Heart left ventricle (tissue), 16 donors: Measurements from ENCODE around the gene AFG3L2. TPM values are rescaled to one million over a fixed set of nuclear protein-coding genes. Genes with fewer than 3 reads are reported as not detected.

ENCODE experiments used
- ATAC-seq, 4 donors: fragments of 200-7000 bp; cut with Tn5 transposase; one replicate each; pipeline ENCODE4 v1.9.1; 2020 to 2022; ENCODE audit warnings: moderate library complexity in 4 of 4, mild to moderate bottlenecking in 3 of 4, moderate number of reproducible peaks in 1 of 4
- DNase-seq, 5 donors: peaks; one replicate each; pipeline ENCODE4 v3.0.0-alpha.2; 2020
- H3K27ac ChIP-seq, 12 donors: fragments of 200-600 bp; sonication (generic) in 4 of 12; one replicate each; pipeline versions ENCODE4 v1.5.0 to v1.8.0; 2016 to 2022; ENCODE audit warnings: mild to moderate bottlenecking in 2 of 12
- H3K27me3 ChIP-seq, 9 donors: fragments of 200-600 bp; sonication (generic) in 2 of 9; one replicate each; pipeline versions ENCODE4 v1.5.1 to v1.8.0; 2016 to 2022; ENCODE audit warnings: mild to moderate bottlenecking in 3 of 9
- H3K36me3 ChIP-seq, 9 donors: fragments of 200-600 bp; sonication (generic) in 2 of 9; one replicate each; pipeline versions ENCODE4 v1.5.0 to v1.8.0; 2018 to 2022; ENCODE audit warnings: mild to moderate bottlenecking in 2 of 9
- H3K4me1 ChIP-seq, 12 donors: fragments of 200-600 bp; sonication (generic) in 4 of 12; one replicate each; pipeline versions ENCODE4 v1.5.0 to v1.8.0; 2016 to 2022; ENCODE audit warnings: mild to moderate bottlenecking in 3 of 12
- H3K4me3 ChIP-seq, 12 donors: fragments of 200-600 bp; sonication (generic) in 4 of 12; one replicate each; pipeline versions ENCODE4 v1.5.0 to v1.8.0; 2017 to 2022; ENCODE audit warnings: mild to moderate bottlenecking in 9 of 12, moderate library complexity in 4 of 12
- H3K9me3 ChIP-seq, 12 donors: fragments of 200-600 bp; sonication (generic) in 4 of 12; one replicate each; pipeline versions ENCODE4 v1.5.0 to v1.8.0; 2016 to 2022; ENCODE audit warnings: mild to moderate bottlenecking in 1 of 12
- POLR2A ChIP-seq, 2 donors: fragments of 450-650 bp; IDR thresholded peaks; one replicate each; pipeline ENCODE4 v1.6.1; 2017; ENCODE audit warnings: antibody characterized with exemption in 2 of 2, mild to moderate bottlenecking in 2 of 2, moderate library complexity in 2 of 2
- WGBS, 4 donors: extraction: QIAGEN DNeasy Blood & Tissue Kit in 2 of 4; methylation state at CpG; one replicate each; pipeline versions ENCODE4 v1.1.5 to v1.1.7; 2013 to 2018; 5-methylcytosine and 5-hydroxymethylcytosine counted together
- intact Hi-C, 10 donors: fragments of 100-400 bp; cut with DNase I; formaldehyde crosslinking; loops; one replicate each; pipeline versions ENCODE4 v1.11.1 to v1.14.2; 2022
- polyA plus RNA-seq, 2 donors: library from polyadenylated mRNA; stranded (reverse); fragments of 200-250 nt; gene quantifications; one replicate each; pipeline ENCODE4 v1.2.3, GENCODE V29; 2013
- total RNA-seq, 9 donors: library from RNA; depleted of rRNA in 2 of 9; stranded (reverse); fragments of >200 nt in 2 of 9; fragmentation: NEBNext Ultra II Directional in 3 of 9; extraction: Animal tissue kit (Norgen Biotek cat#: 25700) in 3 of 9; gene quantifications; one replicate each; pipeline versions ENCODE4 v1.1.0 to v1.2.4, GENCODE V29; 2016 to 2023
- TF ChIP-seq, protein P1 (sequence below), 12 donors: fragments of 200-600 bp; sonication (generic) in 4 of 12; IDR thresholded peaks; one replicate each; pipeline versions ENCODE4 v1.5.0 to v1.8.0; 2018 to 2022; ENCODE audit warnings: antibody characterized with exemption in 12 of 12, mild to moderate bottlenecking in 5 of 12
- donor health status: ischemic (EF 13 %, LVEDD 7.1; RV severe dilation, severe dysfunction).
- donor health status: healthy with polysubstance abuse.
- donor health status: DM: no; HTN: yes; CAD: no.
- donor health status: DM: no; HTN: no; CAD: no.
- donor health status: ischemic (EF 25% LVEDD 6.9; RV normal size, moderate dysfunction).
- donor health status: ischemic (EF 25% LVEDD 5.7; RV mildly dilated, moderate dysfunction).
- donor health status: healthy.
- donor health status: DM: yes; HTN: yes; CAD: no.
- donor health status: ischemic (EF 35%, LVEDD 5.7; RV mildly dilated, moderate dysfunction).
- donor health status: nonischemic (EF 11% LVEDD 7.7; RV severe dilation, severe dysfunction).
- donor health status: DM: yes; HTN: yes; CAD: no.
- donor health status: PGD.
- donor health status: ischemic (EF 29% LVEDD 5.4; RV normal size, mild dysfunction).
- donor health status: nonischemic (EF 23%, LVEDD 6.1; RV moderate dilation, normal function).

Gene AFG3L2
- total and polyA plus RNA-seq, 11 donors: 59.9 to 174 (median 138) TPM

DNA sequence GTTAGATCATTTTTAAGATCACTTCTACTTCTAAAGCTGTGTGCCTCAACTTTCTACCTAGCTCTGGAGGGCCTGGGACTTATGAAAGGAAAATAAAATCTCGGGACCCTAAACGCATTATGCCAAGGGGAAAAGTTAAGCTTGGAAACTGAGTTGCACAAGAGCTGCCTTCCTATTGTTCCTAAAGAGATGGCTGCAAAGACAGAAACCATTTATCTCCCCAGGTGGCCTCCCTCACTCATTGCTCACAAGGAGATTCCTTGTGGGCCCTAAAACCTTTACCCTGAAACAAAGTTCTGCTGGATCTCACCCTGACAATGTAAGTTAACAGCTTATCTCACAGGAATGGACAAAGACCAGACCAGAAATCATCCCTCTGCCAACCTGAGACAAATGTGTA is 42.2 kb downstream of the AFG3L2 start:
- Histone ChIP-seq H3K27me3 (no peaks in the 10 kb centered on the region), H3K4me1 (peaks cover 0 to 60% (median 22%) of the 10 kb centered on the region in 12 donors), H3K36me3 (peaks cover 0 to 93% (median 81%) of the 10 kb centered on the region in 9 donors), H3K27ac (peak overlapping the region in 3 of 12 donors; percentile 5 to 24 (median 20)), H3K9me3 (no peaks in the 10 kb centered on the region), H3K4me3 (no peak overlapping the region)
- intact Hi-C loops: loop anchor here in 1 of 10 donors (5.0 kb wide), 1 partner anchor 37 kb away; no protein-coding TSS in a partner anchor
- ATAC-seq: no peak
- no peak for DNase-seq
- TF ChIP-seq, protein P1, sequence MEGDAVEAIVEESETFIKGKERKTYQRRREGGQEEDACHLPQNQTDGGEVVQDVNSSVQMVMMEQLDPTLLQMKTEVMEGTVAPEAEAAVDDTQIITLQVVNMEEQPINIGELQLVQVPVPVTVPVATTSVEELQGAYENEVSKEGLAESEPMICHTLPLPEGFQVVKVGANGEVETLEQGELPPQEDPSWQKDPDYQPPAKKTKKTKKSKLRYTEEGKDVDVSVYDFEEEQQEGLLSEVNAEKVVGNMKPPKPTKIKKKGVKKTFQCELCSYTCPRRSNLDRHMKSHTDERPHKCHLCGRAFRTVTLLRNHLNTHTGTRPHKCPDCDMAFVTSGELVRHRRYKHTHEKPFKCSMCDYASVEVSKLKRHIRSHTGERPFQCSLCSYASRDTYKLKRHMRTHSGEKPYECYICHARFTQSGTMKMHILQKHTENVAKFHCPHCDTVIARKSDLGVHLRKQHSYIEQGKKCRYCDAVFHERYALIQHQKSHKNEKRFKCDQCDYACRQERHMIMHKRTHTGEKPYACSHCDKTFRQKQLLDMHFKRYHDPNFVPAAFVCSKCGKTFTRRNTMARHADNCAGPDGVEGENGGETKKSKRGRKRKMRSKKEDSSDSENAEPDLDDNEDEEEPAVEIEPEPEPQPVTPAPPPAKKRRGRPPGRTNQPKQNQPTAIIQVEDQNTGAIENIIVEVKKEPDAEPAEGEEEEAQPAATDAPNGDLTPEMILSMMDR (IDR thresholded peaks at IDR 0.05): no peak
- TF ChIP-seq POLR2A (IDR thresholded peaks at IDR 0.05): no peak
- 51 to 79% (median 59%) methylated on average over 2 of the region's 2 CpGs for WGBS, 4 donors

DNA sequence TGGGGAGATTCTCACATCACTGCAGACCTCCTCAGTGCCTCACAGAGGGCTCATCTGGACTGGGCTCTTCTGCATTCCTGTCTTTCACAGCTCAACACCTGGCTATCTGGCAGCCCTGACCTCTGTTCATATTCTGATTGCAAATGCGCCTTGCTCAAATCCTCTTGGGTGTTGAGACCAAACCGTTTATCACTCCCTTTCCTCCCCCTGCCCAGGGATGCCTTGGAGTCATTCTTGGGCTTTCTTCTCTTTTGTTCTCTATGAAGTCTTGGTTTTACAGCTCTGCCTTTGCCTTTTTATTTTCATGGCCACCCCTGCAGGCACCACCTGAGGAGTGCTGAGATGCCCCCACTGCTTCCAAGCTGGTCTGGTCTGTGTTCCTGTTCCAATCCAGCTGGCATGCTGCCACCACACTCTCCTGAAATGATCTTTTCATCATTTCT is 42.6 kb downstream of the AFG3L2 start:
- H3K27ac ChIP-seq: peak overlapping the region in 5 of 12 donors; percentile 5 to 51 (median 30)
- H3K9me3 ChIP-seq: no peaks in the 10 kb centered on the region
- H3K36me3 ChIP-seq: peaks cover 0 to 93% (median 78%) of the 10 kb centered on the region in 9 donors
- DNase-seq: peak in 1 of 5 donors; percentile 73
- intact Hi-C loops: no loop called here
- H3K4me3 ChIP-seq: no peak overlapping the region
- no peaks in the 10 kb centered on the region for H3K27me3 ChIP-seq
- TF ChIP-seq POLR2A (IDR thresholded peaks at IDR 0.05): no peak
- TF ChIP-seq, protein P1 (IDR thresholded peaks at IDR 0.05): no peak
- ATAC-seq: peak in 3 of 4 donors; percentile 12 to 40 (median 26)
- peaks cover 0 to 55% (median 22%) of the 10 kb centered on the region in 12 donors for H3K4me1 ChIP-seq
- 25 to 39% (median 33%) methylated on average over 2 of the region's 2 CpGs for WGBS, 4 donors

DNA sequence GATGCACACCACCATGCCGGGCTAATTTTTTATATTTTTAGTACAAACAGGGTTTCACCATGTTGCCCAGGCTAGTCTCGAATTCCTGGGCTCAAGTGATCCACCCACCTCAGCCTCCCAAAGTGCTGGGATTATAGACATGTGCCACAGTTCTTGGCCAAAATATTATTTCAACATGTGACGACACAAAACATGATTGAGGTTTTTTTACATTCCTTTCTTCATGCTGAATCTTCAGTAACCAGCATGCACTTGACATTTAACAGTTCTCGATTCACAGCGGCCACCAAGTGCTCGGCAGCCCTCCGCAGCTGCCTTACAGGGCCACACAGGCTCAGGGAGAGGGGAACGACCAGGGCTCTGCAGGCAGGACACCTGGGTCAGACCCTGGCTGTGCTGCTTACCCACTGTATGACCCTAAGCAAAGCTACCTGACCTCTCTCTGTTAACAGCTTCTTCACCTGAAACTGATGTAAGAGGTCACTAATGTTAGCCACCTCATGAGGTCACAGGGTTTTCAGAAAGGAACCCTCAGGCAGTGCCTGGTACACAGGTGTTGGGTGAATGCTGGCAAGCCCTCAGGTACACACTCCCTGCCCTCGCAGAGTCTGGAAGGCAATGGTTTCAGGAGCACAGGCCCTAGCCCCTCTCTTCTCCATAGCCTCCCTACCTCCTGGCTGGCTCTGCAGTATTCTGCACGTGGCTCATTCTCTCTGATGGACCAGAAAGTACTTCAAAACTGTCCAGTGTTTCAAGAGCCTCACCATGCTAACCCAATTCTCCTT is 43.3 kb downstream of the AFG3L2 start:
- ATAC-seq (peak; percentile 5 to 38 (median 11)), DNase-seq (no peak)
- no peak for TF ChIP-seq POLR2A (IDR thresholded peaks at IDR 0.05)
- TF ChIP-seq, protein P1 (IDR thresholded peaks at IDR 0.05): no peak
- Histone ChIP-seq H3K9me3 (no peaks in the 10 kb centered on the region), H3K4me1 (peaks cover 0 to 51% (median 23%) of the 10 kb centered on the region in 12 donors), H3K27me3 (no peaks in the 10 kb centered on the region), H3K36me3 (peaks cover 0 to 94% (median 78%) of the 10 kb centered on the region in 9 donors), H3K27ac (peak overlapping the region in 6 of 12 donors; percentile 21 to 51 (median 29)), H3K4me3 (no peak overlapping the region)
- WGBS, 4 donors: 64 to 71% (median 67%) methylated on average over 10 of the region's 10 CpGs
- intact Hi-C loops: no loop called here

DNA sequence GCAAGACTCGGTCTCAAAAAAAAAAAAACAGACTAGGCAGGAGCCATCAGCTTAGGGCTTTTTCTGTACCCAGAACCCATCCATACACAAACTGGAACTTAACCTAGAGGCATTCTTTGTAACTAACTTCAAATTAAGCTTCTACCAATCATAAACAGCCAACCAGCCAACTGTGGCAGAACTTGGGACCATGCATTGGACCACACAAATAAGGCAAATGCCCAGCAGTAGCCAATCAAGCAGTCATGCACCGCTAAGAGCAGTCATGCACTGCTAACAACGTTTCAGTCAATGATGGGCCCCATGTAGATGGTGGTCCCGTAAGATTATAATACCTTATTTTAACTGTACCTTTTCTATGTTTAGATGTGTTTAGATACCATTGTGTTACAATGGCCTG is 46.3 kb downstream of the AFG3L2 start:
- 76 to 86% (median 81%) methylated on average over 4 of the region's 4 CpGs for WGBS, 4 donors
- Histone ChIP-seq H3K27ac (no peak overlapping the region), H3K9me3 (no peaks in the 10 kb centered on the region), H3K4me1 (peaks cover 0 to 47% (median 30%) of the 10 kb centered on the region in 12 donors), H3K27me3 (no peaks in the 10 kb centered on the region), H3K36me3 (peaks cover 0 to 94% (median 77%) of the 10 kb centered on the region in 9 donors), H3K4me3 (no peak overlapping the region)
- peak in 1 of 5 donors; percentile 2 for DNase-seq
- TF ChIP-seq, protein P1 (IDR thresholded peaks at IDR 0.05): no peak
- TF ChIP-seq POLR2A (IDR thresholded peaks at IDR 0.05): no peak
- no peak for ATAC-seq
- intact Hi-C loops: no loop called here
